H9 (cell line): ENCODE results near the gene GTF2A1. TPM values are rescaled to one million over a fixed set of nuclear protein-coding genes. Genes with fewer than 3 reads are reported as not detected.

ENCODE experiments used
- DNase-seq: peaks from one replicate; pipeline ENCODE4 v3.0.0-alpha.2; 2017
- H2AFZ ChIP-seq: one replicate; pipeline ENCODE4 v1.6.1; 2013; ENCODE audit warnings: mild to moderate bottlenecking, low read length, control low read depth, moderate library complexity
- H2AK5ac ChIP-seq: 2 replicates; pipeline ENCODE4 v1.6.1; 2013; ENCODE audit warnings: low read length, control low read depth, mixed read lengths; ENCODE audit not compliant: insufficient read length
- H2BK120ac ChIP-seq: one replicate; pipeline ENCODE4 v1.6.1; 2013; ENCODE audit warnings: low read depth, mild to moderate bottlenecking, low read length, control low read depth, inconsistent platforms; ENCODE audit not compliant: poor library complexity, severe bottlenecking
- H2BK12ac ChIP-seq: 2 replicates; pipeline ENCODE4 v1.6.1; 2013; ENCODE audit warnings: low read length, control low read depth, mixed read lengths, low read depth; ENCODE audit not compliant: insufficient read length
- H2BK15ac ChIP-seq: 2 replicates; pipeline ENCODE4 v1.6.1; 2013; ENCODE audit warnings: low read depth, low read length, control low read depth
- H2BK20ac ChIP-seq: one replicate; pipeline ENCODE4 v1.6.1; 2013; ENCODE audit warnings: low read depth, mild to moderate bottlenecking, low read length, control low read depth, inconsistent platforms; ENCODE audit not compliant: poor library complexity, severe bottlenecking
- H2BK5ac ChIP-seq: 2 replicates; pipeline ENCODE4 v1.6.1; 2013; ENCODE audit warnings: low read length, control low read depth, mixed read lengths; ENCODE audit not compliant: insufficient read length
- H3K14ac ChIP-seq: 2 replicates; pipeline ENCODE4 v1.6.1; 2013; ENCODE audit warnings: low read length, control low read depth; ENCODE audit not compliant: insufficient read depth
- H3K18ac ChIP-seq: 2 replicates; pipeline ENCODE4 v1.6.1; 2013; ENCODE audit warnings: low read depth, mild to moderate bottlenecking, mixed read lengths, low read length, control low read depth; ENCODE audit not compliant: insufficient read length
- H3K23ac ChIP-seq: 2 replicates; pipeline ENCODE4 v1.6.1; 2013; ENCODE audit warnings: low read length, control low read depth, mixed read lengths, low read depth; ENCODE audit not compliant: insufficient read length
- H3K23me2 ChIP-seq: 2 replicates; pipeline ENCODE4 v1.6.1; 2013; ENCODE audit warnings: low read depth, mild to moderate bottlenecking, mixed read lengths, low read length, control low read depth; ENCODE audit not compliant: insufficient read length, poor library complexity, severe bottlenecking
- H3K27ac ChIP-seq: 2 replicates; pipeline ENCODE4 v1.5.1; 2013; ENCODE audit warnings: low read length, control low read depth, mixed read lengths, low read depth; ENCODE audit not compliant: insufficient read length
- H3K27me3 ChIP-seq: 2 replicates; pipeline ENCODE4 v1.6.1; 2013; ENCODE audit warnings: low read length, control low read depth, inconsistent platforms; ENCODE audit not compliant: insufficient read depth
- H3K4ac ChIP-seq: 2 replicates; pipeline ENCODE4 v1.6.1; 2013; ENCODE audit warnings: low read depth, mild to moderate bottlenecking, control low read depth, inconsistent platforms, low read length, moderate library complexity
- H3K4me1 ChIP-seq: 2 replicates; pipeline ENCODE4 v1.6.1; 2013; ENCODE audit warnings: low read length, control low read depth, inconsistent platforms; ENCODE audit not compliant: insufficient read depth
- H3K4me2 ChIP-seq: 2 replicates; pipeline ENCODE4 v1.6.1; 2013; ENCODE audit warnings: low read length, control low read depth, mixed read lengths; ENCODE audit not compliant: insufficient read length, insufficient read depth
- H3K56ac ChIP-seq: 2 replicates; pipeline ENCODE4 v1.6.1; 2013; ENCODE audit warnings: low read depth, mild to moderate bottlenecking, mixed read lengths, low read length, control low read depth; ENCODE audit not compliant: insufficient read length
- H3K79me1 ChIP-seq: 2 replicates; pipeline ENCODE4 v1.6.1; 2013; ENCODE audit warnings: low read depth, mild to moderate bottlenecking, moderate library complexity, low read length, control low read depth, inconsistent platforms; ENCODE audit not compliant: insufficient read depth, poor library complexity, severe bottlenecking
- H3K79me2 ChIP-seq: 2 replicates; pipeline ENCODE4 v1.6.1; 2013; ENCODE audit warnings: low read length, control low read depth, inconsistent platforms; ENCODE audit not compliant: insufficient read depth
- H3K9ac ChIP-seq: 2 replicates; pipeline ENCODE4 v1.6.1; 2013; ENCODE audit warnings: low read length, control low read depth, mixed read lengths; ENCODE audit not compliant: insufficient read length; ENCODE audit errors: extremely low read depth
- H3K9me3 ChIP-seq: one replicate; pipeline ENCODE4 v1.6.1; 2013; ENCODE audit warnings: low read depth, low read length, inconsistent platforms; ENCODE audit not compliant: control insufficient read depth
- H3T11ph ChIP-seq: one replicate; pipeline ENCODE4 v1.6.1; 2013; ENCODE audit warnings: mild to moderate bottlenecking, low read length, control low read depth, inconsistent platforms
- H4K20me1 ChIP-seq: one replicate; pipeline ENCODE4 v1.6.1; 2013; ENCODE audit not compliant: control insufficient read depth, insufficient read length, insufficient read depth
- H4K5ac ChIP-seq: 2 replicates; pipeline ENCODE4 v1.6.1; 2013; ENCODE audit warnings: low read depth, mild to moderate bottlenecking, mixed read lengths, low read length, control low read depth; ENCODE audit not compliant: insufficient read length
- H4K8ac ChIP-seq: replicated peaks from 2 replicates; pipeline ENCODE4 v1.6.1; 2013; ENCODE audit warnings: low read length, control low read depth, mixed read lengths, low read depth; ENCODE audit not compliant: insufficient read length
- H4K91ac ChIP-seq: 2 replicates; pipeline ENCODE4 v1.6.1; 2013; ENCODE audit warnings: low read depth, mild to moderate bottlenecking, moderate library complexity, mixed read lengths, low read length, control low read depth; ENCODE audit not compliant: insufficient read length
- H3K27ac Mint-ChIP-seq, 3 experiments: 2 replicates in 2 of 3; 3 replicates in 1 of 3; pipeline ENCODE4 v1.8.0; 2020 to 2021; ENCODE audit warnings: mixed read lengths in 3 of 3, mild to moderate bottlenecking in 1 of 3, moderate library complexity in 1 of 3
- H3K27me3 Mint-ChIP-seq: 2 replicates; pipeline ENCODE4 v1.8.0; 2021; ENCODE audit warnings: low read depth, mild to moderate bottlenecking, moderate library complexity, mixed read lengths
- H3K36me3 Mint-ChIP-seq, 3 experiments: 2 replicates in 2 of 3; 3 replicates in 1 of 3; pipeline ENCODE4 v1.8.0; 2020 to 2021; ENCODE audit warnings: low read depth in 3 of 3, mixed read lengths in 3 of 3; ENCODE audit not compliant: insufficient read depth in 1 of 3
- H3K4me1 Mint-ChIP-seq, 2 experiments: 2 replicates each; pipeline ENCODE4 v1.8.0; 2020; ENCODE audit warnings: mixed read lengths in 2 of 2
- H3K4me3 Mint-ChIP-seq, 2 experiments: 2 replicates in 1 of 2; 3 replicates in 1 of 2; pipeline ENCODE4 v1.8.0; 2020 to 2021; ENCODE audit warnings: mild to moderate bottlenecking in 2 of 2, mixed read lengths in 2 of 2, moderate library complexity in 1 of 2
- H3K9me3 Mint-ChIP-seq, 2 experiments: 2 replicates in 1 of 2; 3 replicates in 1 of 2; pipeline ENCODE4 v1.8.0; 2020; ENCODE audit warnings: mild to moderate bottlenecking in 2 of 2, mixed read lengths in 2 of 2, moderate library complexity in 1 of 2
- WGBS: extraction: QIAGEN DNeasy Blood & Tissue Kit; methylation state at CpG from one replicate; pipeline ENCODE4 v1.1.7; 2013; ENCODE audit warnings: missing lambda C conversion rate, low lambda C conversion rate, mixed read lengths; ENCODE audit not compliant: insufficient read length; ENCODE audit errors: extremely low coverage; 5-methylcytosine and 5-hydroxymethylcytosine counted together
- total RNA-seq: library from RNA; stranded (reverse); gene quantifications from 2 replicates; pipeline ENCODE4 v1.2.1, GENCODE V29; 2021
- TF ChIP-seq, protein P1 (sequence below): fragments of 200-600 bp; sonication (generic); conservative IDR thresholded peaks from 3 replicates; pipeline ENCODE4 v1.8.0; 2021; ENCODE audit warnings: antibody characterized with exemption, mild to moderate bottlenecking

The GTF2A1 gene
- total RNA-seq, 1 experiment from 2014 or later = 43.0 TPM

- no peak overlapping the region; a peak in 1 of 7 replicates for H3K27ac Mint-ChIP-seq
Observed at GRCh38 chr14:81177225-81177624, 43.5 kb downstream of the GTF2A1 start.

More at GRCh38 chr14:81177225-81177624, 43.5 kb downstream of the GTF2A1 start:
- Mint-ChIP-seq H3K4me3 (no peak overlapping the region), H3K9me3 (no peaks in the 10 kb centered on the region), H3K4me1 (no peaks in the 10 kb centered on the region), H3K36me3 (peaks cover 9 to 34% (median 21%) of the 10 kb centered on the region in 3 experiments), H3K27me3 (no peaks in the 10 kb centered on the region)
- Histone ChIP-seq H4K20me1 (no peaks in the 10 kb centered on the region), H3K79me1 (no peaks in the 10 kb centered on the region), H2BK120ac (no peak overlapping the region), H2BK12ac (no peak overlapping the region), H3K4me2 (no peak overlapping the region), H3K56ac (no peak overlapping the region), H3K23ac (no peak overlapping the region), H2BK5ac (no peak overlapping the region), H3K18ac (no peak overlapping the region), H3K79me2 (no peaks in the 10 kb centered on the region), H4K5ac (no peak overlapping the region), H2AFZ (no peak overlapping the region), H3T11ph (no peak overlapping the region), H3K4me1 (no peaks in the 10 kb centered on the region), H3K9me3 (no peaks in the 10 kb centered on the region), H3K14ac (no peak overlapping the region), H3K23me2 (no peaks in the 10 kb centered on the region), H4K91ac (no peak overlapping the region), H2AK5ac (no peak overlapping the region), H4K8ac (no peak overlapping the region), H3K27ac (no peak overlapping the region), H3K4ac (no peak overlapping the region), H3K9ac (no peak overlapping the region), H3K27me3 (no peaks in the 10 kb centered on the region), H2BK15ac (no peak overlapping the region), H2BK20ac (no peak overlapping the region)
- DNase-seq = no peak
- TF ChIP-seq, protein P1, sequence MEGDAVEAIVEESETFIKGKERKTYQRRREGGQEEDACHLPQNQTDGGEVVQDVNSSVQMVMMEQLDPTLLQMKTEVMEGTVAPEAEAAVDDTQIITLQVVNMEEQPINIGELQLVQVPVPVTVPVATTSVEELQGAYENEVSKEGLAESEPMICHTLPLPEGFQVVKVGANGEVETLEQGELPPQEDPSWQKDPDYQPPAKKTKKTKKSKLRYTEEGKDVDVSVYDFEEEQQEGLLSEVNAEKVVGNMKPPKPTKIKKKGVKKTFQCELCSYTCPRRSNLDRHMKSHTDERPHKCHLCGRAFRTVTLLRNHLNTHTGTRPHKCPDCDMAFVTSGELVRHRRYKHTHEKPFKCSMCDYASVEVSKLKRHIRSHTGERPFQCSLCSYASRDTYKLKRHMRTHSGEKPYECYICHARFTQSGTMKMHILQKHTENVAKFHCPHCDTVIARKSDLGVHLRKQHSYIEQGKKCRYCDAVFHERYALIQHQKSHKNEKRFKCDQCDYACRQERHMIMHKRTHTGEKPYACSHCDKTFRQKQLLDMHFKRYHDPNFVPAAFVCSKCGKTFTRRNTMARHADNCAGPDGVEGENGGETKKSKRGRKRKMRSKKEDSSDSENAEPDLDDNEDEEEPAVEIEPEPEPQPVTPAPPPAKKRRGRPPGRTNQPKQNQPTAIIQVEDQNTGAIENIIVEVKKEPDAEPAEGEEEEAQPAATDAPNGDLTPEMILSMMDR = no peak
- WGBS = no CpG with 5 or more reads among the region's 1 CpG
